Small intestine (tissue), 7 donors: ENCODE measurements around the gene IQGAP3. TPM values are rescaled to one million over a fixed set of nuclear protein-coding genes. Genes with fewer than 3 reads are reported as not detected.
A peak's percentile ranks its signal among the peaks of the same experiment; 100 is the strongest.

ENCODE experiments used
- DNase-seq, 2 donors: peaks; one replicate each; pipeline versions ENCODE4 v3.0.0 to v3.0.0-alpha.2; 2013
- FAIRE-seq: peaks from 2 replicates; lab custom pipeline; 2012; peaks lifted over from hg19 to GRCh38; lab: Jason Lieb, UNC
- H3K27ac ChIP-seq, 3 donors: one replicate each; pipeline ENCODE4 v1.5.1; 2013; ENCODE audit warnings: low read length in 2 of 3, mild to moderate bottlenecking in 2 of 3, control low read depth in 1 of 3, inconsistent platforms in 1 of 3, low read depth in 1 of 3, moderate library complexity in 1 of 3
- H3K27me3 ChIP-seq, 3 donors: one replicate each; pipeline ENCODE4 v1.6.1; 2013; ENCODE audit warnings: low read length in 3 of 3, inconsistent platforms in 1 of 3; ENCODE audit not compliant: control insufficient read depth in 3 of 3, insufficient read depth in 3 of 3
- H3K36me3 ChIP-seq, 3 donors: one replicate each; pipeline ENCODE4 v1.6.1; 2013; ENCODE audit warnings: low read length in 3 of 3, inconsistent platforms in 1 of 3, low read depth in 1 of 3, mild to moderate bottlenecking in 1 of 3, moderate library complexity in 1 of 3; ENCODE audit not compliant: control insufficient read depth in 3 of 3, insufficient read depth in 2 of 3
- H3K4me1 ChIP-seq, 3 donors: one replicate each; pipeline ENCODE4 v1.6.1; 2013; ENCODE audit warnings: low read length in 2 of 3, inconsistent platforms in 1 of 3, low read depth in 1 of 3, mild to moderate bottlenecking in 1 of 3, moderate library complexity in 1 of 3; ENCODE audit not compliant: control insufficient read depth in 3 of 3, insufficient read depth in 2 of 3
- H3K4me3 ChIP-seq, 3 donors: one replicate each; pipeline ENCODE4 v1.5.1; 2013; ENCODE audit warnings: low read length in 3 of 3, control low read depth in 1 of 3, inconsistent platforms in 1 of 3, low read depth in 1 of 3, mild to moderate bottlenecking in 1 of 3, moderate library complexity in 1 of 3
- H3K9me3 ChIP-seq, 2 donors: one replicate each; pipeline ENCODE4 v1.6.1; 2013; ENCODE audit warnings: low read depth in 1 of 2, low read length in 1 of 2; ENCODE audit not compliant: control insufficient read depth in 2 of 2, insufficient read depth in 1 of 2
- WGBS, 3 donors: extraction: QIAGEN DNeasy Blood & Tissue Kit; methylation state at CpG; one replicate each; pipeline ENCODE4 v1.1.7; 2013; 5-methylcytosine and 5-hydroxymethylcytosine counted together
- polyA plus RNA-seq, 4 donors: library from polyadenylated mRNA; stranded (reverse) in 3 of 4; unstranded in 1 of 4; fragments of 200-250 nt in 3 of 4; fragments of 120-200 nt in 1 of 4; gene quantifications; one replicate each; pipeline versions ENCODE4 v1.2.1 to v1.2.3, GENCODE V29; 2013
- donor health status: healthy with polysubstance abuse.
- donor health status: control.
- donor health status: control.
- donor health status: Bipolar disorder and iron deficiency.
- donor health status: healthy.

Gene IQGAP3
- polyA plus RNA-seq, 4 donors = 0.54 to 13.8 (median 7.3) TPM

DNA sequence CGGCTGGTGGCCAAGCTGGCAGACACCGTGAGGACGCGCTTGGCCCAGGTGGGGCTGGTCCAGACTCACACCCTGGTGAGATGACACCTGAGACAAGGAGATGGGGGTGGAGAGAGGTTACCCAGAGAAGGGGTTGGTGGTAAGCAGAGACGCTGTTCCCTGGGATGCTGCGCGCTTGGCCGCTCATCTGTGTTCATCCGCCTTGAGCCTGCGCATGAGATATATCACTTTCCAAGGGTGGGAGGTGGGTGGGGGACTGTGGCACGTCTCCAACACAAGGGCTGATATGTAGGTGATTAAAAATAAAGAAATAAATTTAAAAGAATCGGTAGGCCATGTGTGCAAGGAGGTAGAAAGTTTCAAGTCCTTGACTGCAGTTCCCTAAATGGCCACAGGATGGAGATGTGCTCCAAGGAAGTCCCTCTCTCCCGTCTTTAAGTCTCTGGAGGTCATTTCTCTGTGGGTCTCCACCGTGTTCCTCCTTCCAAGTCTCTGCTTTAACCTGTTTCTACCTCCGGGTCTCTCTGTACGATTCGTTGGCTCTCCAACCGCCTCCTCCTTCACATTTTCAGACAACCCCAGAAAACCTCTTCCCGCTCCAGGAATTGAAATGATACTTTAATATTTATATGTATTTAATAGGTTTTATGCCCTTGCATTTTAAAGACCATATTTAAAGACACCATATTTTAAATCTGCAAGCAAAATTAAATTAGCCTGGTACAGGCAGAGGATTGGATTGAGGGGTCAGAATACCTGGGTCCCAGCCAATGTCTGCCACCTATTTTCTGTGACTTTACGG, 11.7 kb upstream of the IQGAP3 start:
- DNase-seq (peak; percentile 83 to 84), FAIRE-seq (no peak)
- 56 to 57% (median 57%) methylated on average over 20 of the region's 20 CpGs for WGBS, 3 donors
- H3K27ac ChIP-seq = no peak overlapping the region
- no peaks in the 10 kb centered on the region for H3K36me3 ChIP-seq
- H3K4me3 ChIP-seq = no peak overlapping the region
- H3K27me3 ChIP-seq = no peaks in the 10 kb centered on the region
- H3K4me1 ChIP-seq = no peaks in the 10 kb centered on the region
- no peaks in the 10 kb centered on the region for H3K9me3 ChIP-seq

DNA sequence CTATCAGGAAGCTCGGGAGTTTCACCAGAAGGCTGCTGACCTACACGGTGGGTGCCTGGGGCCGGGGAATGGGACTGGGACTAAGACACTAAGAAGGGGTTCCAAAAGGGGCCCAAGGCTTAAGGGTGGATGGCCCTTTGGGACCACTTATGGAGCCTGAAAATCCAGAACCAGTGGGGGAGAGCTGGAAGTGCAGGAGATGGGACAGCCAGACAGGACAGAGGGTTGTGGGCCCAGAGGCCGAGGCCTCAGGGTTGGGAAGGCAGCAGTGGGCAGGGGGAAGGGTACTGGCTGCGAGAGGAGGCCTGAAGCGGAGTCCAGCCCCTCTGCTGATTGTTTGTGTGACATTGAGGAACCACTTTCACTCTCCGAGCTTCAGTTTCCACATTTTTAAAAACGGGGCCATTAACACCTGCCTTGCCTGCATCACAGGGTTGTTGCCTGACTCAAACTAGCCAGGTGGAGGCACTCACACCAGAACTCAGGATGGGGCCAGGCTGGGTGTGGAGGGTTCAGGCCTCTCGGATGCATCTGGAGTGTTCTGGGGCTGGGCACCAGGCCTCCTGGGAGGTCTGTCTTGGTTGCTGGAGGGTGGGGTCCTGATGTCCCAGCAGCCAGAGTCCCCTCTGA, 10.1 kb upstream of the IQGAP3 start:
- H3K27me3 ChIP-seq = no peaks in the 10 kb centered on the region
- H3K4me3 ChIP-seq = no peak overlapping the region
- H3K9me3 ChIP-seq = no peaks in the 10 kb centered on the region
- FAIRE-seq (no peak), DNase-seq (no peak)
- 72 to 87% (median 72%) methylated on average over 9 of the region's 9 CpGs for WGBS, 3 donors
- H3K36me3 ChIP-seq = no peaks in the 10 kb centered on the region
- no peaks in the 10 kb centered on the region for H3K4me1 ChIP-seq
- no peak overlapping the region for H3K27ac ChIP-seq

DNA sequence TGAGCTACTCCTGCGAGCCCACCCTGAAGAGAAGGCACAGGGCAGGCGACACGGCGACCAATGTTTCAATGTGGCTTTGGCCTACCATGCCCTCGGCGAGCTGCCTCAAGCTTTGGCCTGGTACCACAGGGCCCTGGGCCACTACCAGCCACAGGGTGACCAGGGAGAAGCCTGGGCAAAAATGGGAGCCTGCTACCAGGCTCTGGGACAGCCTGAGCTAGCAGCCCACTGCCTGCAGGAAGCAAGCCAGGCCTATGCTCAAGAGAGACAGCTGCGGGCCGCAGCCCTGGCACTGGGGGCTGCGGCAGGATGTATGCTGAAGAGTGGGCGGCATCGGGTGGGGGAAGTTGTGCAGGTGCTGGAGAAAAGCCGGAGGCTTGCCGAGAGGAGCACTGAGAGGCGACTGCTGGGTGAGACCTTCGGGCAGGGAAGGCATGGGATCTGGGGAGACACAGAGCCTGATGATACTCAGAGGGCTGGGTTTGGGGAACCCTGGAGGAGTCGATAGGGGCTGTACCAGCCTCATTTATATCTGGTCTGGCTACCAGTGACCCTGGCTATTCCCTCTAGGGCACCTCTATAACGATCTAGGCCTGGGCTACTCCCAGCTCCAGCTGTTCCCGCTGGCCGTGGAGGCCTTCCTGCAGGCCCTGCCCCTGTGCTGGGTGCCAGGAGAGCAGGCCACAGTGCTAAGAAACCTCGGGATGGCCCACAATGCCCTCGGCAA, 9.5 kb upstream of the IQGAP3 start:
- no peak for FAIRE-seq
- Histone ChIP-seq H3K9me3 (no peaks in the 10 kb centered on the region), H3K27ac (no peak overlapping the region), H3K27me3 (no peaks in the 10 kb centered on the region), H3K4me1 (no peaks in the 10 kb centered on the region), H3K4me3 (no peak overlapping the region), H3K36me3 (no peaks in the 10 kb centered on the region)
- 76 to 85% (median 84%) methylated on average over 21 of the region's 21 CpGs for WGBS, 3 donors
- DNase-seq = no peak

DNA sequence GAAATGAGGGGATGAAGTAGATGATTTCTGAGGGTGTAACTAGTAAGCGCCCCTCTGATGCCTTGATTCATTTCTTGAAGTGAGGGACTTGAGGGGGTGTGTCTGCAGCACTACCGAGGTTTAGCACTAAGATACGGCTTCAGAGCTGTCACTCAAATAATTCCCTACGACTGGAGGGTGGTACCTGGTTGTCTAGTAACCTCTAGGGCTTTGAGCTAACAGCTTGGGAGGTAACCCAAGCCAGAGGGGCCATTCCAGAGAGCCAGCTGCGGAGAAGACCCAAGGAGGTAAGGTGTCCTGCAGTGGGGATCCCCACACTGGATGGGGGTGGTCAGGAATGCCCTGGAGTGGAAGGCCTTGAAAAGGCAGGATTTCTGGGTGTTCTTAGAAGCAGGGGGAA, 7.1 kb upstream of the IQGAP3 start, which contains the start of gene TTC24:
Gene TTC24 (plus strand): TSS at position 252 of the 400 bp plus-strand sequence. CDS start 1,642 bp downstream, outside the sequence.
- Histone ChIP-seq H3K4me3 (no peak within 1 kb of the TSS), H3K9me3 (no peaks in the 10 kb centered on the region), H3K27me3 (no peaks in the 10 kb centered on the region), H3K36me3 (no peaks in the 10 kb centered on the region), H3K27ac (no peak within 1 kb of the TSS), H3K4me1 (no peaks in the 10 kb centered on the region)
- DNase-seq = no peak
- 73 to 74% (median 74%) methylated on average over 5 of the region's 5 CpGs for WGBS, 3 donors
- FAIRE-seq = no peak

GRCh38 chr1:156578055-156578454, 5.7 kb upstream of the IQGAP3 start:
- Histone ChIP-seq H3K9me3 (no peaks in the 10 kb centered on the region), H3K4me1 (no peaks in the 10 kb centered on the region), H3K27me3 (no peaks in the 10 kb centered on the region), H3K36me3 (no peaks in the 10 kb centered on the region), H3K4me3 (no peak overlapping the region), H3K27ac (no peak overlapping the region)
- WGBS, 3 donors = 36 to 72% (median 53%) methylated on average over 3 to 7 of the region's 7 CpGs
- no peak for FAIRE-seq
- no peak for DNase-seq

GRCh38 chr1:156577550-156577949, 5.2 kb upstream of the IQGAP3 start:
- Histone ChIP-seq H3K4me3 (no peak overlapping the region), H3K4me1 (no peaks in the 10 kb centered on the region), H3K27me3 (no peaks in the 10 kb centered on the region), H3K36me3 (no peaks in the 10 kb centered on the region), H3K9me3 (no peaks in the 10 kb centered on the region), H3K27ac (no peak overlapping the region)
- WGBS, 3 donors = 82 to 88% (median 85%) methylated on average over 3 of the region's 3 CpGs
- FAIRE-seq = no peak
- DNase-seq = peak in 1 of 2 donors; percentile 37

- H3K27me3 ChIP-seq = no peaks in the 10 kb centered on the region
- peaks cover 0 to 20% (median 0%) of the 10 kb centered on the region in 3 donors for H3K4me1 ChIP-seq
- no peaks in the 10 kb centered on the region for H3K9me3 ChIP-seq
- H3K27ac ChIP-seq = no peak overlapping the region
- H3K4me3 ChIP-seq = no peak overlapping the region
- WGBS, 3 donors = 63 to 70% (median 64%) methylated on average over 2 of the region's 2 CpGs
- no peak for FAIRE-seq
- DNase-seq = no peak
- peaks cover 0 to 3% (median 0%) of the 10 kb centered on the region in 3 donors for H3K36me3 ChIP-seq
Observed at GRCh38 chr1:156574039-156574633, 1.8 kb upstream of the IQGAP3 start.

- H3K4me3 ChIP-seq = peak overlapping the region in 1 of 3 donors; percentile 60
- H3K9me3 ChIP-seq = no peaks in the 10 kb centered on the region
- H3K27me3 ChIP-seq = no peaks in the 10 kb centered on the region
- no peak overlapping the region for H3K27ac ChIP-seq
- peaks cover 0 to 3% (median 0%) of the 10 kb centered on the region in 3 donors for H3K36me3 ChIP-seq
- peaks cover 0 to 20% (median 0%) of the 10 kb centered on the region in 3 donors for H3K4me1 ChIP-seq
- DNase-seq = no peak
- WGBS, 3 donors = 35 to 45% (median 36%) methylated on average over 10 of the region's 10 CpGs
- no peak for FAIRE-seq
Observed at GRCh38 chr1:156572663-156573018, 276 bp upstream of the IQGAP3 start.
